NCI-H345 treated with DMSO at 0.1 percent for 48 hours (cell line): Measurements from ENCODE around the gene CASKIN2.

ENCODE experiments used
- DNase-seq: peaks from one replicate; lab custom pipeline; 2025; ENCODE audit not compliant: unreplicated experiment; lab: John Stamatoyannopoulos, UW

The CASKIN2 gene

DNA sequence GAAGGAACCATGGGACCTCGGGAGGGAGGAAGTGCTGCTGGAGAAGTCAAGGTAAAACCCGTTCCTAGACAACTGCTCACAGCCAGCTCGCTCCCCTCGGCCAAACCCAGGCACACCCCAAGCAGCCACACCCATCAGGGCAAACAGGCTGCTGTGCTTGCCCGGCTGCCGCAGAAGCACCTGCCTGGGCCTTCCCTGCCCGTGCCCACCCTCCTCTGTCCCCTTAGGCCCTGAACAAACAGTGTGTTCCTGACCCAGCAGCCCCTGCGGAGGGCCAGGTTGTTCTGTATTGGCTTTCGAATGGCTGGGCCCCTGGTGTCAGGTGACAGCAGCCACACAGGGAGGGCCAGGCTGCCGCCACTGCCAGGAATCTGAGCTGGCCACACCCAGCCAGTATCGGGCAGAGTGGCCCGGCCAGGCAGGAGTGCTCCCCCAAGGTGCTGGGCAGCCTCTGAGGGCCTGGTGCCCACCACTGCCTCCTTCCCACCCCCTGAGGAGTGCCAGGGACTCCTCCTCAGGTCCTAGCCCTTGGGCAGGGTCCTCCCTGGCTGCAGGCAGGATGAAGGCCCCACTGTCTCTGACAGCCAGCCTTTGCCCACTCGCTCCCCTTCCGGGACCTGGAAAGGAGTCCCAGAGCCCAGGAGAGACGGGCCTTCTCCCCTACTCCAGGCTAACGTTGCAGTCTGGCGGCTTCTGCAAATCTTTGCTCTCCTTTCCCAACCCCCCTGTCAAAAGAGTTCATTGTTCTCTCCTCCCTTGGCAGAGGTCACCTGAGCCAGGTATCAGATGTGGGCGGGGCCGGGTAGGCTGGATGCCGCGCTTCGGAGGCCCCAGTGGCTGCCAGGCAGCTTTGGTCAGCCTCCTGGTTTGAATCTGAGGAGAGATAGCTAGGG is 34.2 kb upstream of the CASKIN2 start:
- peak; percentile 91 for DNase-seq

- no peak for DNase-seq
Measured at GRCh38 chr17:75548813-75549212, 33.5 kb upstream of the CASKIN2 start.

- DNase-seq = no peak
Measured at GRCh38 chr17:75547091-75547490, 31.8 kb upstream of the CASKIN2 start.

DNA sequence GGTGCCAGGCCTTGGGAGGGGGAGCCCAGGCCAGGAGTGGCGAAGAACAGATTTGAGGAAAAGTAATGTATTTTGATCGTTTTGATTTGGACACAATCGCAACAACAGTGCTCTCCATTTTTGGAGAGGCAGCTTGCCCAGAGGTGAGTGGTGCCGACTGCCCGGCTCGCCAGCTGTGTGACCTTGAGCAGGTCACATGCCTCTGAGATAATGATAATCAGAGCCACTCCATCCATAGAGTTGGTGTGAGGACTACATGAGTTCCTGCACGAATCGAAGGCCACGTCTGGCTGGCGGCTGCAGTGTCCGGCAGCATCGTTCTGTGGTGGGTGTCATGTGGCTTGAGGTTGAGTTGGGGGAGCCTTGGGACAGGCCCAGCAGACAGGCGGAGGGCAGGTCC is 30.8 kb upstream of the CASKIN2 start:
- no peak for DNase-seq

DNA sequence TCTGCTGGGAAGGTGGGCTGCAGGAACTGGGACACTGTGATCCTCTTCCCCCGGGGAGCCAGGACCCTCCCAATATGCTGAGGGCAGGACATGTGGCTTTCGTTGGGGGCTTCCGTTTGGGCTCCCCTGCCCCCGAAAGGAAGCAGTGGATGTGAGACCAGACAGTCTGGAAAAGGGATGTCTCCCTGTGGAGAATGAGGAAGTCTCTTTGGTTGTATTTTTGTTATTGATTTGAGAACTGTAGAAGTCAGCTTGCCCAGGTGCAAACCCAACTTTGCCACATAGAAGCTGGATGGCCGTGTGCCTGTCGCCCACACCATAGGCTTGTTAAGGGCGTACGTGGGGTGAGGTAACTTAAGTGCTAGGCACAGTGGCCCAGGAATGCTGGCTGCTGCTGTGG is 28.9 kb upstream of the CASKIN2 start:
- DNase-seq = no peak

DNA sequence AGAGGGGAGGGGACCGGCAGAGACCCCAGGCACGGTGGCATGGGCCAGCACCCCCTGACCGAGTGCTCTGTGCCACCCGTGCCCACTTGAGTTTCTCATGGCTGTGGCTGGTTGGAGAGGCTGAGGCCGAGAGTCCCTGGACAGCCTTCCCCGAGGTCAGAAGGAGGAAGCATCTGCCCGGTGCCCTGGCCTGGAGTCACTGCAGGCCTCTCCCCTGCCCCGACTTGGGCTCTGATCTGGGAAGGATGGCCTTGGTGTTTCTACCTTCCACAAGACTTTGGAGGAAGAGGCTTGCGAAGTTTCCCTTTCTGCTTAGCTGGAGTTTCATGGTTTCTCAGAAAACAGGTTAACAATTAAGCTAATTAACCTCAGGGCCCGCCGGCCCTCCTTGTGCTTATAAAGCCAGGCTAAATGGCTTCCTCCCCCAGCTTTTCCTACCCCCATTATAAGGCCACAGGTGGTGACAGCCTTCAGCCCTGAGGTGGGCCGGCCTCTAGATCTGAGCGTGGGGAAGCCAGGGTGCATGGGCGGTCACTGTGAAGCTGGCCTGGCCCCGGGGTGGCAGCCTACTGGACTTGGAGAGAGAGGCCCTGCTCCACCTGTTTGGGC is 27.5 kb upstream of the CASKIN2 start:
- DNase-seq = no peak

DNA sequence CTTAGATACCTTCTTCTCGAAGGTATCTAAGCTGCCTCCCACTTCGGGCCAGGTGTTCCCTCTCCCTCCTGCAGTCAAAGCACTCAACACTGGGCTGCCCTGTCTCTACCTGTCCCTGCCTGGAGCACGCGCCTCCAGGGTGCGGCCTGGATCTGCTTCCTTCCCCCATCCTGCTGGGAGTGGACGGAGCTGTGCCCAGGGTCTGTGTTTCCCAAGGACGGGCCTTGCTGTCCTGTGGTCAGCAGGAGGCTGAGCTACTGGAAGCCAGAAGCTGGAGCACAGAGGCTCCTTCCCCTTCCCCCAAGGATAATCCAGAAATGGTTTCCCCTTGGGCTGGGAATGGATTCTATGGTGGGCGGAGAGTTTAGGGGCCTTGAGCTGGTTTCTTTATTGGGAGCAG is 26.9 kb upstream of the CASKIN2 start:
- DNase-seq = no peak

GRCh38 chr17:75540923-75541503 is 25.7 kb upstream of the CASKIN2 start:
- DNase-seq = no peak

DNA sequence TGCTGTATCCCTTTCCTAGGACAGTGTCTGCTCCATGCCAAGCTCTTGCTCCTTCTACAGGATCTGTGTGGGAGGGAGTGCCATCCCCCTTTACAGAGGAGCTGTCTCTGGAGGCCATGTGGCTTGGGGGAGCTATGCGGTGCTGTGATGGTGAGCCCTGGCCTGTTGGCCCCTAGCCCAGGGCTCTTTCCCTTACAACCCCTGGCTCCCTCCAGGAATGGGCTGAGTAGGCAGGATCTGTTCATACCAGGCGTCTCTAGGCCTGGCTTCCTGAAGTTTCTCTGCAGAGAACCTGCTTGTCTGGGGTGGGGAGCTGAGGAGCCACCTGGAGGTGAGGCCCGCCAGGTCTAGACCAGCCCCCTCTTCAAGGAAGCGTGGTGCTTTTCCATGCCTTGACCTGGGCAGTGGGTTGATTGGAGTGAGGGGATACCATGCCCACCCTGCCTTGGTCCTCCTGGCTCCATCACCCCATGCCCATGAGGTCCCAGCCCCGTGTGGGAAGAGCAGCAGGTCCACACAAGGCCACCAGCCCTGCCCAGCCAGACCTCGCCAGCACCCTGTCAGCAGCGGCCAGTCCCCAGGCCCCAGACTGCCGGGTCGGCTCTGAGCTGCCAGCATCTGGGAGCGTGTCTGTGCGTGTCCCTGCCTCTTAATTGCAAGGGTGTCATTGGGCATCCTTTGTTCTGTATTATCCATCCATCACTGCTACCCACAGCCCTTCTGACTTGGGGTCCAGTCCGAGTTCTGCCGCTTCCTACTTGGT is 24.8 kb upstream of the CASKIN2 start:
- no peak for DNase-seq

DNA sequence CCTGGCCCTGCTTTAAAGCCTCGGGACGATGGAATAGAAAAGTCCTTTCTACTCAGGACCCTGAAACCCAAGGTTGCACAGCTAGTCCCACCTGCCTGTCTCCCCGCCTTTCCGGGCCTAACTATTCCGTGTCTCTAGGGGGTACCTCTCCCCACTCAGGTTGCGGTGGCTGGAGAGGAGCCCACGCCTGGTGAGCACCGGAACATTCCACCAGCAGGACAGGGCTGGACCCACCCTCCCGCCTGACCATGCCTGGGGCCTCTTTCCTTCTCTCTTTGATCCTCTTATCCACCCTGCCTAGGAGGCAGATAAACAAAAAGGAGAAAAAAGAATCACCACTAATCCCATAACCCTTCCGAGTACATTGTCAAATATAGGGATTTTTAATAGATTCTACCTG is 21.0 kb upstream of the CASKIN2 start:
- DNase-seq = no peak

DNA sequence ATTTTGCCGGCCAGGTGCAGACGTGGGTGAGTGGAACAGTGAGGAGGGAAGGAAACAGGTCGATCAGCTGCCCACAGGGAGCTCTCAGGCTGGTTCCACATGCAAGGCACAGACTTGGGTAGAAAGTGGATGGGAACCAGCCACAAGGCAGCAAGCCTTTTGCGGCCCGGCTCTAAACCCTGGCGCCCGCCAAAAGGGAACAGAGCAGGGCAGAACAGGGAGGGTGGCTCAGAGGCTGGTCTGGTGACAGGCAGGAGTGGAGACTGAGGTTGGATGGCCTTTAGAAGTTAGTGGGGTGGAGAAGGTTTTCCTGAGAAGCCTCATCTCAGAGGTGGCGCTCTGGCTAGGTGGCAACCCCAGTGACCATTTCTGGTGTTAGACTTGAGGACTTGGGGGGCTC is 20.5 kb upstream of the CASKIN2 start:
- DNase-seq = no peak

GRCh38 chr17:75535119-75535537 is 19.8 kb upstream of the CASKIN2 start:
- no peak for DNase-seq

DNA sequence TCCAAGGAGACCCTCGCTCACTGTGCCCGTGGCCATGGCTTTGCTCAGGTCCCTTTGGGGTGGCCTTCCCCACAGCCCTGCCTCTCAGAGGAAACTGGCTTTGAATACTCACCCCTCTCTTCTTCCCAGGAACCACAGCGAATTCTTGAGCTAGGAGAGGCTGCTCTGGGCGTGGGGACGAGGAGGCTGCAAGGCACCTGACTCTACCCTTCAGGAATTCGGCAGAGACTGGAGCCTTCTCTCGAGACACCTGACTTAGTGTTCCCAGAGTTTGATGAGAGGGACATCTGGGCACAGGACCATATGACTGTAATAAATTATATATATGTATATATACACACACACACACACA is 16.4 kb upstream of the CASKIN2 start:
- no peak for DNase-seq

GRCh38 chr17:75530837-75531720 is 15.7 kb upstream of the CASKIN2 start:
- DNase-seq = no peak

DNA sequence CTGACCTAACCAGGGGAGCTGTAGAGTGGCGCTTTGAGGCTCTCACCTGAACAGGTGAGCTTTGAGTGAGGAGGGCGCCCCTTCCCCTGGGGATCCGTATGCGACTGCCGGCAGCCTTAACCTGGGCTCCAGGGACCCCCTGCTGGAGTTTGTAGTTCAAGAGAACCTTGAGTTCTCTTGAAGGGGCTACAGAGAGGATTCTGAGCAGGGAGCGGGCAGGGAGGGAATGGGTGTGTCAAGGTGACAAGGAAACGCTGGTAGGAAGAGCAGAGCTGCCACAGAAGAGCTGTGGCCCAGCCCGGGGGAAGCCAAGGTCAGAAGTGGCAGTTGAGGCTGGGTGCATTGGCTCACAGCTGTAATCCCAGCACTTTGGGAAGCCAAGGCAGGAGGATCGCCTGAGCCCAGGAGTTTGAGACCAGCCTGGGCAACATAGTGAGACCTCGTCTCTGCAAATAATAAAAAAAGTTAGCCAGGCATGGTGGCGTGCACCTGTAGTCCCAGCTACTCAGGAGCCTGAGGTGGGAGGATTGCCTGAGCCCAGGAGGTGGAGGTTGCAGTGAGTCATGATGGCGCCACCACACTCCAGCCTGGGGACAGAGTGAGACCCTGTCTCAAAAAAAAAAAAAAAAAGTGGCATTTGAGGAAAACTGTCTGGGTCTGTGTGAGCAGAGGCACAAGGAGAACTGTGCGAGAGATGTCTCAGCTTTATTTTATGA is 11.4 kb upstream of the CASKIN2 start:
- no peak for DNase-seq

DNA sequence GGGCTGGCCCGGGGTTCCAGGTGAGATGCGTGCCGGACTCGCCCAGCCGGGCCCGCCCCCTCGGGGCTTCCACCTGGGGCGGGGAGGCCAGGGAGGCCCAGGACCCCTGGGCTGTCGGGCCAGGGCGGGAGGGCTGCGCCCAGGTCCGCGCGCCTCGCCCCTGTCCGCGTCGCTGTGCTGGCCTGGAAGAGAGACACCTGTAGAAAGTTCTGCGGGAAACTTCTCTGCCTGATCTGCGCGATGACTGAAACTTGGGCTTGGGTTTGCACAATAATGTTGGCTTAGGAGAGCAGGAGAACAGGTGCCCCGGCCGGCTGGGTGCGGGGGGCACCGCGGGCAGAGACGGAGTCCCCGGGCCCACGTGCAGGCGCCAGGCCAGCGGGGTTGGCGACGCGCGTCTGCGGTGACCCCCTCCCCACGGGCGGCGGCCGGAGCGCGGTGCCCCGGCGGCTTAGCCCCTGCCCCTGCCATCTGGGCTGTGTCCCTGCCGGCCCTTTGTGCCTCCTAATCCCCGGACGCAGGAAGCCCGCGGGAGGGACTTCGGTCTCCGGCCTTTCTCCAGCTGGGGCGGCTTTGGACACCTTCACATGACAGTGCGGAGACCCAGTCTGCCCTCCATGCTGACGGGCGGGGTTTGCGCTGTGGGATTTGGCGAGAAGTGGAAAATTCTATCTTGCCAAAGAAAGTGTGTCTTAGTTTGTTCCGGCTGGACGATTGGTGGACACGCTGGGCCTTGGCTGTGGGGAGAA is 10.6 kb upstream of the CASKIN2 start:
- no peak for DNase-seq

DNA sequence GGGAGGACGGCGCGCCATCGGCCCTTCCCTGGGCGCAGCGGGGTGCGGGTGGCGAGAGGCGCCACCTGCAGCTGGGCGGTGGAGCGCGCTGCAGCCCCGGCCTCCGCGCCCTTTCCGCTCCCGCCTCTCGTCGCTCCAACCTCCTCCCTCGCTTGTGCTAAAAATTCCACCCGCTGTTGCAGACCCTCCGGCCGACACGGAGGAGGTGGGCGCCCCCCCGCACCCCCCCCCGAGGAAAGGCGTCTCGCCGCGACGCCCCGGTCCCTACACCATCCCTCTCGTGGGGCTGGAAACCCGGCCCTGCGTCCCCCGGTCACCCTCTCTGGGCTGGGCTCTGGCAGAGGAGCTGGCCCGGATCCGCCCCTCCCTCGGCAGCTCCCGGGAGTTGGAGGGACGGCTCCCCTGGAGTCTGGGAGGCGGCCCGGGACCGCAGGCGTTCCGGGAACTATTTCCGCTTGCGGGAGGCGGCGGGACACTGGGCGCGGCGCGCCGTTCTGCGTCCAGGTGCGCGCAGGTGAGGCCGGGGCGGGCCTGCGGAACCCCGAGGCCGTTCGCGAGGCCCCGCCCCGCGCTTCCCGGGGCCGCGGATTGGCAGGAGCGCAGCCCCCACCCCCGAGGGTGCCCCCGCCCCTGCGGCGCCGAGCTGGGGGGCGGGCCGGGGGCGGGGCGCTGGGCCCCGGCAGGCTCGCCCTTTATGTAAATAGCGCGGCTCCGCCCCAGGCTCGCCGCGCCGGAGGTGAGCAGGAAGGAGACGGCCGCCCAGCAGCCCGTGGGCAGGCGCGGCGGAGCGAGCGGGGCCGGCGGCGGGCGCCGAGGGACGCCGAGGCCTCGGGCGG is 9.9 kb upstream of the CASKIN2 start, which contains the start of gene LLGL2:
Gene LLGL2 (plus strand): TSS at position 728 of the 836 bp plus-strand sequence. CDS start 17,730 bp downstream, outside the sequence.
- peak; percentile 93 for DNase-seq

DNA sequence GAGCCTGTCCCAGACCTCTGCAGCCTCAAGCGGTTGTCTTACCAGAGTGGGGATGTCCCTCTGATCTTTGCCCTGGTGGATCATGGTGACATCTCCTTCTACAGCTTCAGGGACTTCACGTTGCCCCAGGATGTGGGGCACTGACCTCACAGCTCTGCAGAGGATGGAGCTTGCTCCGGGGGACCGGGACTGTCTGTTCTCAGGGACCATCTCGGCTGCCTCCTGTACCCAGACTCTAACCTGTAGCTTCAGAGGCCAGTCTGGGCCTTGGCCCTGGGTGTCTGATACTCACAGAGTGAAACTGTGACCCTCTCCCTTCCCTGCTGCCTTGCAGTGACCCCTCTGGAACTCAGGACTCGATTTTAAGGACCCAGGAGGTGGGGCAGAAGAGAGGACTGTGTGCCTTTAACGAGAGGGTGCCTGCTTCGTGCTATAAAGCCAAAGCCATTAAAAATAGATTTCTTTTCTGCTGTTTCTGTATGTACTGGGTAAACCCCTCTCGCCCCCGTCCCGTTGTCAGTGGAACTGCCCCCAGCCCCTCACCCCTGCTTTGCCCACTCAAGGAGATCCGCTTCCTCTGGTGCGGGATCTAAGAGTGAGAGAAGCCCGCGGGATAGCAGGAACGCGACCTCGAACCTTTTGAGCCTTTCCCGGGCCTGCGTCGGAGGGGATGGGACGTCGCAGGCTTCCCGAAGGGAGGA is 9.1 kb upstream of the CASKIN2 start:
- no peak for DNase-seq
